Pancreas (tissue), 10 donors: ENCODE data around the gene ELP4. TPM values are rescaled to one million over a fixed set of nuclear protein-coding genes. Genes with fewer than 3 reads are reported as not detected.

Source experiments
- ATAC-seq, 4 donors: fragments of 200-7000 bp; cut with Tn5 transposase; one replicate each; pipeline versions ENCODE4 v1.8.0 to v1.9.1; 2020; ENCODE audit warnings: mild to moderate bottlenecking in 4 of 4, moderate library complexity in 4 of 4
- DNase-seq, 6 donors: peaks; one replicate each; pipeline ENCODE4 v3.0.0-alpha.2; 2020
- FAIRE-seq: peaks from 2 replicates; lab custom pipeline; 2012; peaks lifted over from hg19 to GRCh38; lab: Jason Lieb, UNC
- H3K27ac ChIP-seq, 4 donors: fragments of 200-600 bp; sonication (generic); 1 replicate in 3 of 4; 2 replicates in 1 of 4; pipeline versions ENCODE4 v1.5.0 to v1.8.0; 2020
- H3K27me3 ChIP-seq, 4 donors: fragments of 200-600 bp; one replicate each; pipeline ENCODE4 v1.8.0; 2021
- H3K36me3 ChIP-seq, 3 donors: fragments of 200-600 bp; sonication (generic) in 1 of 3; one replicate each; pipeline versions ENCODE4 v1.5.0 to v1.8.0; 2020 to 2021
- H3K4me1 ChIP-seq, 3 donors: fragments of 200-600 bp; one replicate each; pipeline ENCODE4 v1.8.0; 2021
- H3K4me3 ChIP-seq, 4 donors: fragments of 200-600 bp; sonication (generic) in 2 of 4; one replicate each; pipeline versions ENCODE4 v1.5.0 to v1.8.0; 2020 to 2021
- H3K9me3 ChIP-seq, 4 donors: fragments of 200-600 bp; one replicate each; pipeline ENCODE4 v1.8.0; 2021
- WGBS, 2 donors: extraction: QIAGEN DNeasy Blood & Tissue Kit; methylation state at CpG; one replicate each; pipeline ENCODE4 v1.1.7; 2013; 5-methylcytosine and 5-hydroxymethylcytosine counted together
- intact Hi-C, 3 donors: fragments of 100-400 bp; cut with DNase I; formaldehyde crosslinking; loops; one replicate each; pipeline versions ENCODE4 v1.11.1 to v1.14.2; 2022
- polyA plus RNA-seq, 2 donors: library from polyadenylated mRNA; stranded (reverse); fragments of 200-250 nt; gene quantifications; one replicate each; pipeline ENCODE4 v1.2.3, GENCODE V29; 2013
- total RNA-seq, 6 donors: library from RNA; stranded (reverse); fragmentation: NEBNext Ultra II Directional in 4 of 6; extraction: Animal tissue kit (Norgen Biotek cat#: 25700) in 4 of 6; gene quantifications; one replicate each; pipeline versions ENCODE4 v1.2.1 to v1.2.4, GENCODE V29; 2021 to 2023
- TF ChIP-seq, protein P1 (sequence below), 4 donors: fragments of 200-600 bp; sonication (generic) in 3 of 4; IDR thresholded peaks; one replicate each; pipeline versions ENCODE4 v1.5.0 to v1.8.0; 2021; ENCODE audit warnings: antibody characterized with exemption in 4 of 4
- donor health status: healthy with polysubstance abuse.
- donor health status: DM: no; HTN: no; CAD: no; lungs with moderate emphysema.
- donor health status: DM: no; HTN: no; CAD: no.
- donor health status: control.
- donor health status: control.
- donor health status: Bipolar disorder and iron deficiency.
- donor health status: DM: yes; HTN: yes; CAD: no.
- donor health status: DM: no; HTN: no; CAD: no.
- donor health status: DM: no; HTN: no; CAD: no.
- donor health status: DM: yes; HTN: yes; CAD: no.

Gene ELP4
- total RNA-seq (10 to 100 TPM in 4 of 6 donors, 1 to 10 TPM in 2; 8.7 to 13.2 (median 11.3) TPM), polyA plus RNA-seq (1 to 10 TPM; 8.8 to 9.6 TPM)

- H3K27me3 ChIP-seq, result no peaks in the 10 kb centered on the region
- DNase-seq, result peak; percentile 91 to 97 (median 96)
- H3K4me3 ChIP-seq, result peak within 1 kb of the TSS; percentile 74 to 90 (median 80)
- peak; percentile 99 to 100 (median 100) for ATAC-seq
- FAIRE-seq, result peak; percentile 81
- H3K36me3 ChIP-seq, result no peaks in the 10 kb centered on the region
- TF ChIP-seq, protein P1, sequence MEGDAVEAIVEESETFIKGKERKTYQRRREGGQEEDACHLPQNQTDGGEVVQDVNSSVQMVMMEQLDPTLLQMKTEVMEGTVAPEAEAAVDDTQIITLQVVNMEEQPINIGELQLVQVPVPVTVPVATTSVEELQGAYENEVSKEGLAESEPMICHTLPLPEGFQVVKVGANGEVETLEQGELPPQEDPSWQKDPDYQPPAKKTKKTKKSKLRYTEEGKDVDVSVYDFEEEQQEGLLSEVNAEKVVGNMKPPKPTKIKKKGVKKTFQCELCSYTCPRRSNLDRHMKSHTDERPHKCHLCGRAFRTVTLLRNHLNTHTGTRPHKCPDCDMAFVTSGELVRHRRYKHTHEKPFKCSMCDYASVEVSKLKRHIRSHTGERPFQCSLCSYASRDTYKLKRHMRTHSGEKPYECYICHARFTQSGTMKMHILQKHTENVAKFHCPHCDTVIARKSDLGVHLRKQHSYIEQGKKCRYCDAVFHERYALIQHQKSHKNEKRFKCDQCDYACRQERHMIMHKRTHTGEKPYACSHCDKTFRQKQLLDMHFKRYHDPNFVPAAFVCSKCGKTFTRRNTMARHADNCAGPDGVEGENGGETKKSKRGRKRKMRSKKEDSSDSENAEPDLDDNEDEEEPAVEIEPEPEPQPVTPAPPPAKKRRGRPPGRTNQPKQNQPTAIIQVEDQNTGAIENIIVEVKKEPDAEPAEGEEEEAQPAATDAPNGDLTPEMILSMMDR (IDR thresholded peaks at IDR 0.05), result no peak
- H3K4me1 ChIP-seq, result peaks cover 0 to 28% (median 25%) of the 10 kb centered on the region in 3 donors
- 0 to 1% methylated on average over 47 of the region's 47 CpGs for WGBS, 2 donors
- intact Hi-C loops, result no loop called here
- peak within 1 kb of the TSS; percentile 76 to 85 (median 81) for H3K27ac ChIP-seq
- H3K9me3 ChIP-seq, result no peaks in the 10 kb centered on the region
Observed at GRCh38 chr11:31509429-31510345, at the start of gene ELP4, which contains the start of gene IMMP1L. TSS of gene ELP4 (plus strand) at chr11:31509767. CDS start at chr11:31509785, 18 bp downstream. TSS of gene IMMP1L (minus strand) at chr11:31509622. CDS start at chr11:31463276, 46,346 bp downstream.

DNA sequence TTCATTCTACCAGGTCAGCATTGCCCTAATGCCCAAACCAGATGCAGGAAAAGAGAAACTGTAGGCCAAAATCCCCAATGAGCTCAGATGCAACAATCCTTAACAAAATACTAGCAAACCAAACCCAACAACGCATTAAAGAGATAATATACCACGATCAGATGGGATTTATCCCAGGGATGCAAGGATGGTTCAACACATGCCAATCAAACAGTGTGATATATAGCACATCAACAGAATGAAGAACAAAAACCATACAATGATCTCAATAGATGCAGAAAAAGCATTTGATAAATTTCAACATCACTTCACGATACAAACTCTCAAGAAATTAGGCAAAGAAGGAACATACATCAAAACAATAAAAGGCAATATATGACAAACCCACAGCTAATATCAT, 45.1 kb upstream of the ELP4 start:
- WGBS, 2 donors, result 97 to 98% methylated on average over 3 of the region's 3 CpGs
- H3K27ac ChIP-seq, result no peak overlapping the region
- DNase-seq, result no peak
- no peaks in the 10 kb centered on the region for H3K4me1 ChIP-seq
- no peaks in the 10 kb centered on the region for H3K36me3 ChIP-seq
- no peak for FAIRE-seq
- ATAC-seq, result no peak
- no peaks in the 10 kb centered on the region for H3K9me3 ChIP-seq
- TF ChIP-seq, protein P1 (IDR thresholded peaks at IDR 0.05), result no peak
- no peak overlapping the region for H3K4me3 ChIP-seq
- H3K27me3 ChIP-seq, result no peaks in the 10 kb centered on the region
- intact Hi-C loops, result no loop called here

DNA sequence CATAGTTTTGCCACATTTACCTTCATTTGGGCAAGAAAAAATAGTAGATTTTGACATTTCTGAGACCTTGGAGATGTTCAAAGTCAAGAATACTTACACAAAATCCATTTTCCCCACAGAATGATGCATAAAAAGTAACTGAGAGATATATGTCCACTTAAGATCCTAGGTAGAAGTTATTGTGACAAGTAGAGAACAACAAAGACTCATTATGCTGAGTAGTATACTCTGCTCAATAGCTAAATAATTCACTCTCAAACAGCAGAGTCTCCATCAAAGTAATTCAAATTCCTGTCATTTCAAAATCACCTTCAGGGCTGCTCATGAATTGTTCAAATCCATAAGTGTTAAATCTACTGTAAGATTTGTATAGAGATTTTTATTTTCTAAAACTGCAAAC, 35.5 kb upstream of the ELP4 start:
- TF ChIP-seq, protein P1 (IDR thresholded peaks at IDR 0.05), result no peak
- H3K9me3 ChIP-seq, result no peaks in the 10 kb centered on the region
- no peaks in the 10 kb centered on the region for H3K27me3 ChIP-seq
- H3K27ac ChIP-seq, result no peak overlapping the region
- ATAC-seq (no peak), FAIRE-seq (no peak), DNase-seq (no peak)
- H3K4me1 ChIP-seq, result peaks cover 0 to 5% (median 0%) of the 10 kb centered on the region in 3 donors
- no peak overlapping the region for H3K4me3 ChIP-seq
- intact Hi-C loops, result no loop called here
- no peaks in the 10 kb centered on the region for H3K36me3 ChIP-seq

- H3K9me3 ChIP-seq, result no peaks in the 10 kb centered on the region
- peaks cover 0 to 5% (median 0%) of the 10 kb centered on the region in 3 donors for H3K4me1 ChIP-seq
- H3K36me3 ChIP-seq, result no peaks in the 10 kb centered on the region
- H3K27ac ChIP-seq, result no peak overlapping the region
- no peaks in the 10 kb centered on the region for H3K27me3 ChIP-seq
- intact Hi-C loops, result no loop called here
- DNase-seq (no peak), ATAC-seq (no peak), FAIRE-seq (no peak)
- WGBS, 2 donors, result 90 to 92% methylated on average over 6 of the region's 6 CpGs
- H3K4me3 ChIP-seq, result no peak overlapping the region
- TF ChIP-seq, protein P1 (IDR thresholded peaks at IDR 0.05), result no peak
Observed at GRCh38 chr11:31477528-31478222, 31.9 kb upstream of the ELP4 start.
